Effector memory CD8-positive, alpha-beta T cell (primary cell): ENCODE results near the gene FGFR4.

Source experiments
- ATAC-seq: fragments of 150-1000 bp; cut with Tn5 transposase; replicated peaks from 2 replicates; pipeline ENCODE4 v1.10.0; 2021; ENCODE audit warnings: mild to moderate bottlenecking, moderate library complexity
- DNase-seq, 3 experiments: peaks; one replicate each; pipeline ENCODE4 v3.0.0; 2021
- H3K27ac Mint-ChIP-seq, 2 donors: one replicate each; pipeline ENCODE4 v1.8.0; 2022; ENCODE audit warnings: mild to moderate bottlenecking in 2 of 2, mixed read lengths in 2 of 2, moderate library complexity in 2 of 2
- H3K27me3 Mint-ChIP-seq, 2 donors: one replicate each; pipeline ENCODE4 v1.8.0; 2022; ENCODE audit warnings: mixed read lengths in 2 of 2
- H3K36me3 Mint-ChIP-seq: one replicate; pipeline ENCODE4 v1.8.0; 2022; ENCODE audit warnings: mild to moderate bottlenecking, moderate library complexity, mixed read lengths; ENCODE audit not compliant: insufficient read depth
- H3K4me1 Mint-ChIP-seq, 2 donors: one replicate each; pipeline ENCODE4 v1.8.0; 2022; ENCODE audit warnings: low read depth in 2 of 2, mixed read lengths in 2 of 2
- H3K4me3 Mint-ChIP-seq, 2 donors: one replicate each; pipeline ENCODE4 v1.8.0; 2022; ENCODE audit warnings: mild to moderate bottlenecking in 2 of 2, mixed read lengths in 2 of 2, moderate library complexity in 2 of 2
- H3K9me3 Mint-ChIP-seq, 2 donors: one replicate each; pipeline ENCODE4 v1.8.0; 2022; ENCODE audit warnings: mixed read lengths in 2 of 2

Gene FGFR4

GRCh38 chr5:177134697-177135225 lies 48.0 kb downstream of the FGFR4 start:
- Mint-ChIP-seq H3K9me3 (no peaks in the 10 kb centered on the region), H3K36me3 (peaks cover 69% of the 10 kb centered on the region), H3K4me1 (peaks cover 19 to 34% of the 10 kb centered on the region in 2 donors), H3K27ac (peak overlapping the region; percentile 85 to 88), H3K4me3 (peak overlapping the region; percentile 82 to 84), H3K27me3 (no peaks in the 10 kb centered on the region)
- DNase-seq (no peak), ATAC-seq (no peak)

- Mint-ChIP-seq H3K4me1 (peaks cover 32 to 58% of the 10 kb centered on the region in 2 donors), H3K9me3 (no peaks in the 10 kb centered on the region), H3K36me3 (peaks cover 83% of the 10 kb centered on the region), H3K4me3 (peak overlapping the region in 1 of 2 donors; percentile 51), H3K27ac (peak overlapping the region; percentile 8 to 32), H3K27me3 (no peaks in the 10 kb centered on the region)
- DNase-seq = no peak
- ATAC-seq = no peak
Measured at GRCh38 chr5:177140312-177140711, 53.6 kb downstream of the FGFR4 start.

GRCh38 chr5:177141496-177141895 lies 54.8 kb downstream of the FGFR4 start:
- DNase-seq (no peak), ATAC-seq (no peak)
- Mint-ChIP-seq H3K27ac (peak overlapping the region; percentile 8 to 32), H3K9me3 (no peaks in the 10 kb centered on the region), H3K4me1 (peaks cover 28 to 51% of the 10 kb centered on the region in 2 donors), H3K27me3 (no peaks in the 10 kb centered on the region), H3K4me3 (peak overlapping the region in 1 of 2 donors; percentile 28), H3K36me3 (peaks cover 82% of the 10 kb centered on the region)

GRCh38 chr5:177142098-177142611 lies 55.4 kb downstream of the FGFR4 start:
- peaks cover 82% of the 10 kb centered on the region for H3K36me3 Mint-ChIP-seq

GRCh38 chr5:177142778-177143177 lies 56.1 kb downstream of the FGFR4 start:
- peaks cover 83% of the 10 kb centered on the region for H3K36me3 Mint-ChIP-seq

More at GRCh38 chr5:177142098-177142611, 55.4 kb downstream of the FGFR4 start:
- H3K9me3 Mint-ChIP-seq = no peaks in the 10 kb centered on the region
- no peaks in the 10 kb centered on the region for H3K27me3 Mint-ChIP-seq
- H3K27ac Mint-ChIP-seq = peak overlapping the region; percentile 2 to 32
- ATAC-seq (no peak), DNase-seq (no peak)
- H3K4me3 Mint-ChIP-seq = no peak overlapping the region
- H3K4me1 Mint-ChIP-seq = peaks cover 28 to 47% of the 10 kb centered on the region in 2 donors

GRCh38 chr5:177146891-177147638 lies 60.4 kb downstream of the FGFR4 start:
- peak overlapping the region in 1 of 2 donors; percentile 77 for H3K27ac Mint-ChIP-seq
- H3K9me3 Mint-ChIP-seq = no peaks in the 10 kb centered on the region
- peaks cover 12 to 21% of the 10 kb centered on the region in 2 donors for H3K4me1 Mint-ChIP-seq
- ATAC-seq (no peak), DNase-seq (no peak)
- H3K27me3 Mint-ChIP-seq = no peaks in the 10 kb centered on the region
- peaks cover 82% of the 10 kb centered on the region for H3K36me3 Mint-ChIP-seq
- no peak overlapping the region for H3K4me3 Mint-ChIP-seq

More at GRCh38 chr5:177142778-177143177, 56.1 kb downstream of the FGFR4 start:
- Mint-ChIP-seq H3K9me3 (no peaks in the 10 kb centered on the region), H3K27me3 (no peaks in the 10 kb centered on the region), H3K27ac (peak overlapping the region; percentile 2 to 32), H3K4me3 (no peak overlapping the region), H3K4me1 (peaks cover 29 to 45% of the 10 kb centered on the region in 2 donors)
- ATAC-seq (no peak), DNase-seq (no peak)
